GM12865 (cell line): Measurements from ENCODE around the gene CCDC167.

Experiments used
- DNase-seq: peaks from one replicate; pipeline ENCODE4 v3.0.0; 2010; ENCODE audit warnings: low read depth
- H3K4me3 ChIP-seq: 2 replicates; pipeline ENCODE4 v1.5.1; 2011; ENCODE audit warnings: mild to moderate bottlenecking, low read depth, low read length, control low read depth
- CTCF ChIP-seq: IDR thresholded peaks from 2 replicates; pipeline ENCODE4 v1.5.1; 2011; ENCODE audit warnings: low read length, control low read depth, low read depth, inconsistent platforms; ENCODE audit not compliant: insufficient read depth; ENCODE audit errors: missing control alignments

Gene CCDC167

GRCh38 chr6:37499433-37500293, at the start of gene CCDC167:
Gene CCDC167, minus strand, starts transcription at chr6:37499893. Its CDS starts 30 bp downstream, at chr6:37499863.
- DNase-seq: peak; percentile 99
- no peak for TF ChIP-seq CTCF
- H3K4me3 ChIP-seq: peak within 1 kb of the TSS; percentile 89

GRCh38 chr6:37549154-37549553, 49.5 kb upstream of the CCDC167 start:
- no peak for DNase-seq
- no peak for TF ChIP-seq CTCF
- H3K4me3 ChIP-seq: no peak overlapping the region

- DNase-seq: no peak
- no peak overlapping the region for H3K4me3 ChIP-seq
- TF ChIP-seq CTCF: no peak
Measured at GRCh38 chr6:37548067-37548674, 48.5 kb upstream of the CCDC167 start.

- peak; percentile 80 for DNase-seq
- TF ChIP-seq CTCF: no peak
- no peak overlapping the region for H3K4me3 ChIP-seq
Measured at GRCh38 chr6:37547564-37548061, 47.9 kb upstream of the CCDC167 start.

GRCh38 chr6:37546141-37546871, 46.6 kb upstream of the CCDC167 start:
- no peak for DNase-seq
- TF ChIP-seq CTCF: no peak

GRCh38 chr6:37544530-37544929, 44.8 kb upstream of the CCDC167 start:
- TF ChIP-seq CTCF: no peak
- no peak overlapping the region for H3K4me3 ChIP-seq
- DNase-seq: no peak

More at GRCh38 chr6:37546141-37546871, 46.6 kb upstream of the CCDC167 start:
- no peak overlapping the region for H3K4me3 ChIP-seq
